SK-N-SH treated with all-trans-retinoic acid at 6 μM for 48 hours (cell line): ENCODE measurements around the gene MYLK4.

Experiments used
- BACH2 ChIP-seq: fragments of 250-450 bp; sonication (Bioruptor Pico); IDR thresholded peaks from 2 replicates; pipeline ENCODE4 v1.9.0; 2021; ENCODE audit warnings: mild to moderate bottlenecking, borderline replicate concordance
- CREB5 ChIP-seq: fragments of 250-450 bp; sonication (Bioruptor Pico); IDR thresholded peaks from 2 replicates; pipeline ENCODE4 v1.5.1; 2020; ENCODE audit warnings: low read depth, mild to moderate bottlenecking, moderate library complexity
- ESRRG ChIP-seq: fragments of 250-450 bp; sonication (Bioruptor Pico); IDR thresholded peaks from 2 replicates; pipeline ENCODE4 v1.6.1; 2021; ENCODE audit warnings: mild to moderate bottlenecking
- ISL1 ChIP-seq: fragments of 250-450 bp; sonication (Bioruptor Pico); IDR thresholded peaks from 2 replicates; pipeline ENCODE4 v2.1.2; 2022; ENCODE audit warnings: mild to moderate bottlenecking, moderate library complexity
- OSR1 ChIP-seq: fragments of 250-450 bp; sonication (Bioruptor Pico); IDR thresholded peaks from 2 replicates; pipeline ENCODE4 v1.8.0; 2022; ENCODE audit warnings: moderate library complexity, mild to moderate bottlenecking, inconsistent platforms
- POU6F1 ChIP-seq: fragments of 250-450 bp; sonication (Bioruptor Pico); IDR thresholded peaks from 2 replicates; pipeline ENCODE4 v1.8.0; 2021; ENCODE audit warnings: low read depth, mild to moderate bottlenecking, moderate library complexity, borderline replicate concordance
- RARB ChIP-seq: fragments of 250-450 bp; sonication (Bioruptor Pico); IDR thresholded peaks from 2 replicates; pipeline ENCODE4 v1.8.0; 2021; ENCODE audit warnings: mild to moderate bottlenecking, moderate library complexity
- SNAI2 ChIP-seq: fragments of 250-450 bp; sonication (Bioruptor Pico); IDR thresholded peaks from 2 replicates; pipeline ENCODE4 v1.5.0; 2020; ENCODE audit warnings: mild to moderate bottlenecking, moderate library complexity
- TOX ChIP-seq: fragments of 250-450 bp; sonication (Bioruptor Pico); IDR thresholded peaks from 2 replicates; pipeline ENCODE4 v1.8.0; 2021; ENCODE audit warnings: mild to moderate bottlenecking, moderate library complexity, borderline replicate concordance
- ZC3H10 ChIP-seq: fragments of 250-450 bp; sonication (Bioruptor Pico); IDR thresholded peaks from 2 replicates; pipeline ENCODE4 v1.5.1; 2021; ENCODE audit warnings: mild to moderate bottlenecking, moderate library complexity
- ZFP3 ChIP-seq: fragments of 250-450 bp; sonication (Bioruptor Pico); IDR thresholded peaks from 2 replicates; pipeline ENCODE4 v1.5.0; 2020; ENCODE audit warnings: mild to moderate bottlenecking, moderate library complexity
- ZFP30 ChIP-seq: fragments of 450-650 bp; formaldehyde crosslinking; IDR thresholded peaks from 2 replicates; pipeline ENCODE4 v1.5.0; 2022; ENCODE audit warnings: mild to moderate bottlenecking, moderate library complexity
- TF ChIP-seq, protein P1 (sequence below): fragments of 250-450 bp; sonication (Bioruptor Pico); IDR thresholded peaks from 2 replicates; pipeline ENCODE4 v1.8.0; 2020; ENCODE audit warnings: mild to moderate bottlenecking, moderate library complexity, borderline replicate concordance

GRCh38 chr6:2754911-2755310 is 4.2 kb upstream of the MYLK4 start:
- TF ChIP-seq ESRRG (CRISPR knock-in tag) (no peak), ZC3H10 (CRISPR knock-in tag) (no peak), BACH2 (CRISPR knock-in tag) (no peak), ISL1 (CRISPR knock-in tag) (no peak), ZFP3 (CRISPR knock-in tag) (no peak), CREB5 (no peak), POU6F1 (no peak), RARB (no peak), TOX (no peak), SNAI2 (CRISPR knock-in tag) (no peak), OSR1 (CRISPR knock-in tag) (no peak), ZFP30 (CRISPR knock-in tag) (no peak)
- TF ChIP-seq, protein P1, sequence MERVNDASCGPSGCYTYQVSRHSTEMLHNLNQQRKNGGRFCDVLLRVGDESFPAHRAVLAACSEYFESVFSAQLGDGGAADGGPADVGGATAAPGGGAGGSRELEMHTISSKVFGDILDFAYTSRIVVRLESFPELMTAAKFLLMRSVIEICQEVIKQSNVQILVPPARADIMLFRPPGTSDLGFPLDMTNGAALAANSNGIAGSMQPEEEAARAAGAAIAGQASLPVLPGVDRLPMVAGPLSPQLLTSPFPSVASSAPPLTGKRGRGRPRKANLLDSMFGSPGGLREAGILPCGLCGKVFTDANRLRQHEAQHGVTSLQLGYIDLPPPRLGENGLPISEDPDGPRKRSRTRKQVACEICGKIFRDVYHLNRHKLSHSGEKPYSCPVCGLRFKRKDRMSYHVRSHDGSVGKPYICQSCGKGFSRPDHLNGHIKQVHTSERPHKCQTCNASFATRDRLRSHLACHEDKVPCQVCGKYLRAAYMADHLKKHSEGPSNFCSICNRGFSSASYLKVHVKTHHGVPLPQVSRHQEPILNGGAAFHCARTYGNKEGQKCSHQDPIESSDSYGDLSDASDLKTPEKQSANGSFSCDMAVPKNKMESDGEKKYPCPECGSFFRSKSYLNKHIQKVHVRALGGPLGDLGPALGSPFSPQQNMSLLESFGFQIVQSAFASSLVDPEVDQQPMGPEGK (CRISPR knock-in tag), result no peak
